HG03108 (cell line): ENCODE measurements around the gene TMEM143.
"Not testable (repeated sequence)": the region's sequence is repeated elsewhere in the genome, so short reads cannot be mapped to it uniquely, and the experiment has no call there.

Experiments
- ATAC-seq: cut with Tn5 transposase; IDR thresholded peaks from one replicate; pipeline ENCODE4 v1.9.1; 2021; ENCODE audit warnings: moderate library complexity; ENCODE audit not compliant: unreplicated experiment

The TMEM143 gene

GRCh38 chr19:48391100-48392005 is 27.6 kb upstream of the TMEM143 start, which contains the start of gene KDELR1:
KDELR1 (minus strand) TSS chr19:48391551; CDS start chr19:48391358, 193 bp downstream.
- peak; percentile 74 for ATAC-seq

- no peak for ATAC-seq
Measured at GRCh38 chr19:48390188-48391099, 26.7 kb upstream of the TMEM143 start.

- no peak for ATAC-seq
Measured at GRCh38 chr19:48386981-48387380, 23.2 kb upstream of the TMEM143 start.

GRCh38 chr19:48385461-48386087 is 21.8 kb upstream of the TMEM143 start:
- no peak for ATAC-seq

GRCh38 chr19:48382286-48382685 is 18.5 kb upstream of the TMEM143 start:
- ATAC-seq: no peak

- no peak for ATAC-seq
Measured at GRCh38 chr19:48381178-48381950, 17.6 kb upstream of the TMEM143 start.

- no peak for ATAC-seq
Measured at GRCh38 chr19:48379058-48379457, 15.3 kb upstream of the TMEM143 start.

GRCh38 chr19:48378194-48378570 is 14.4 kb upstream of the TMEM143 start:
- ATAC-seq: no peak

GRCh38 chr19:48373567-48373966 is 9.8 kb upstream of the TMEM143 start:
- no peak for ATAC-seq

GRCh38 chr19:48372904-48373303 is 9.2 kb upstream of the TMEM143 start:
- ATAC-seq: no peak

- not testable (repeated sequence) for ATAC-seq
Measured at GRCh38 chr19:48371771-48372170, 8.0 kb upstream of the TMEM143 start.

- ATAC-seq: no peak
Measured at GRCh38 chr19:48371367-48371766, 7.6 kb upstream of the TMEM143 start.

- ATAC-seq: no peak
Measured at GRCh38 chr19:48370955-48371354, 7.2 kb upstream of the TMEM143 start.

- no peak for ATAC-seq
Measured at GRCh38 chr19:48368936-48369335, 5.2 kb upstream of the TMEM143 start.

GRCh38 chr19:48367855-48368254 is 4.1 kb upstream of the TMEM143 start:
- ATAC-seq: no peak

GRCh38 chr19:48365602-48366001 is 1.9 kb upstream of the TMEM143 start:
- ATAC-seq: no peak

- no peak for ATAC-seq
Measured at GRCh38 chr19:48364598-48365348, 1.0 kb upstream of the TMEM143 start.

GRCh38 chr19:48363500-48363809 is 285 bp downstream of the TMEM143 start:
- no peak for ATAC-seq

GRCh38 chr19:48362716-48363499 is 832 bp downstream of the TMEM143 start:
- peak; percentile 45 for ATAC-seq
